ENCODE data around the gene TCP1. TPM values are rescaled to one million over a fixed set of nuclear protein-coding genes. Genes with fewer than 3 reads are reported as not detected.

Gene TCP1
- total and polyA plus RNA-seq, 10 donors: 74.3 to 136 (median 111) TPM

DNA sequence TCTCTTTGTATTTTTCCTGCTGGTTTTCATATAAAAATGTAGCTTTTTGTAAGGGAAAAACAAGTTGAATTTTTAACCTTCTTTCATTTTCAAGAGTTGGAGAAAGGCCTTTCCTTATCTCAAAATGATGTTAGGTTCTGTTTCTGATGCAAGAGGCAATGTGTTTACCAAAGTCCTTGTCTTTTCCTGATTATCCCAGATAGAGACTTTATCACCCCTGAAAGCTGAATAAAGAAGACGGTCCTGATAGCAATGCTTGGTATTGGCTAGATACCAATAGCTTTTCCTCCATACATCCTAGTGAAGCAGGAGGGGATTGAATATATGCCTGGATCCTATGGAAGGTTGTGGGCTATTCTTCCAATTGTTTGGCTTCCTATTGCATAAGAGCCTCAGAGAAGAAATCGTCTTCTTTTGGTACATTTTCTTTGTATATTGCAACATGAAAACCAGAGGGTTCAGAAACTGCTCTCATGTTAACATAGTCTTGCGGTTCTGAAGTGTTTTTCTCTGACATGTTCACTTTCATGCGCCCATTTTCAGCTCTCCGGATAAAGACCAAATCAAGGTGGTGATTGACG lies 16.1 kb upstream of the TCP1 start:
- Histone ChIP-seq H3K4me1 (peaks cover 0 to 8% (median 0%) of the 10 kb centered on the region in 6 donors), H3K27ac (no peak overlapping the region), H3K9me3 (no peaks in the 10 kb centered on the region), H3K36me3 (peaks cover 0 to 5% (median 0%) of the 10 kb centered on the region in 6 donors), H3K27me3 (replicated peaks in 1 of 7) (no peaks in the 10 kb centered on the region), H3K4me3 (no peak overlapping the region)
- DNase-seq: no peak
- TF ChIP-seq, protein P1, sequence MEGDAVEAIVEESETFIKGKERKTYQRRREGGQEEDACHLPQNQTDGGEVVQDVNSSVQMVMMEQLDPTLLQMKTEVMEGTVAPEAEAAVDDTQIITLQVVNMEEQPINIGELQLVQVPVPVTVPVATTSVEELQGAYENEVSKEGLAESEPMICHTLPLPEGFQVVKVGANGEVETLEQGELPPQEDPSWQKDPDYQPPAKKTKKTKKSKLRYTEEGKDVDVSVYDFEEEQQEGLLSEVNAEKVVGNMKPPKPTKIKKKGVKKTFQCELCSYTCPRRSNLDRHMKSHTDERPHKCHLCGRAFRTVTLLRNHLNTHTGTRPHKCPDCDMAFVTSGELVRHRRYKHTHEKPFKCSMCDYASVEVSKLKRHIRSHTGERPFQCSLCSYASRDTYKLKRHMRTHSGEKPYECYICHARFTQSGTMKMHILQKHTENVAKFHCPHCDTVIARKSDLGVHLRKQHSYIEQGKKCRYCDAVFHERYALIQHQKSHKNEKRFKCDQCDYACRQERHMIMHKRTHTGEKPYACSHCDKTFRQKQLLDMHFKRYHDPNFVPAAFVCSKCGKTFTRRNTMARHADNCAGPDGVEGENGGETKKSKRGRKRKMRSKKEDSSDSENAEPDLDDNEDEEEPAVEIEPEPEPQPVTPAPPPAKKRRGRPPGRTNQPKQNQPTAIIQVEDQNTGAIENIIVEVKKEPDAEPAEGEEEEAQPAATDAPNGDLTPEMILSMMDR (IDR thresholded peaks at IDR 0.05 in 8 of 11, conservative IDR thresholded peaks at IDR 0.05 in 3 of 11): no peak
- no peak for TF ChIP-seq POLR2A (IDR thresholded peaks at IDR 0.05)
- no peak for TF ChIP-seq POLR2AphosphoS5 (IDR thresholded peaks at IDR 0.05)
- intact Hi-C loops (cut with DNase I; ENCODE audit: low total_unique reads): no loop called here
- 72 to 94% (median 85%) methylated on average over 6 of the region's 6 CpGs for WGBS, 5 donors

GRCh38 chr6:159804504-159804903 lies 15.1 kb upstream of the TCP1 start:
- Histone ChIP-seq H3K4me3 (no peak overlapping the region), H3K27me3 (replicated peaks in 1 of 7) (no peaks in the 10 kb centered on the region), H3K4me1 (peaks cover 0 to 8% (median 0%) of the 10 kb centered on the region in 6 donors), H3K9me3 (no peaks in the 10 kb centered on the region), H3K27ac (no peak overlapping the region), H3K36me3 (peaks cover 0 to 15% (median 7%) of the 10 kb centered on the region in 6 donors)
- intact Hi-C loops (cut with DNase I; ENCODE audit: low total_unique reads): no loop called here
- WGBS, 5 donors: 89 to 94% (median 90%) methylated on average over 10 of the region's 10 CpGs
- DNase-seq: peak; percentile 44
- no peak for TF ChIP-seq POLR2AphosphoS5 (IDR thresholded peaks at IDR 0.05)
- TF ChIP-seq POLR2A (IDR thresholded peaks at IDR 0.05): no peak
- TF ChIP-seq, protein P1 (IDR thresholded peaks at IDR 0.05 in 8 of 11, conservative IDR thresholded peaks at IDR 0.05 in 3 of 11): no peak

- Histone ChIP-seq H3K36me3 (peaks cover 0 to 41% (median 31%) of the 10 kb centered on the region in 6 donors), H3K4me1 (peaks cover 0 to 19% (median 0%) of the 10 kb centered on the region in 6 donors), H3K9me3 (no peaks in the 10 kb centered on the region), H3K4me3 (no peak overlapping the region), H3K27me3 (replicated peaks in 1 of 7) (no peaks in the 10 kb centered on the region), H3K27ac (peak overlapping the region in 1 of 8 donors; percentile 33)
- TF ChIP-seq, protein P1 (IDR thresholded peaks at IDR 0.05 in 8 of 11, conservative IDR thresholded peaks at IDR 0.05 in 3 of 11): no peak
- TF ChIP-seq POLR2A (IDR thresholded peaks at IDR 0.05) (no peak), POLR2AphosphoS5 (IDR thresholded peaks at IDR 0.05) (no peak)
- DNase-seq: peak; percentile 21
- 74 to 96% (median 84%) methylated on average over 8 of the region's 8 CpGs for WGBS, 5 donors
- intact Hi-C loops (cut with DNase I; ENCODE audit: low total_unique reads): no loop called here
Measured at GRCh38 chr6:159801935-159802334, 12.5 kb upstream of the TCP1 start.

GRCh38 chr6:159800141-159800865 lies 10.9 kb upstream of the TCP1 start, which contains the start of gene PNLDC1:
PNLDC1 (plus strand) TSS chr6:159800276; CDS start chr6:159800308, 32 bp downstream.
- intact Hi-C loops (cut with DNase I; ENCODE audit: low total_unique reads): no loop called here
- H3K4me1 ChIP-seq: peaks cover 0 to 32% (median 0%) of the 10 kb centered on the region in 6 donors
- no peak within 1 kb of the TSS for H3K4me3 ChIP-seq
- WGBS, 5 donors: 89 to 94% (median 90%) methylated on average over 32 to 50 of the region's 50 CpGs
- peaks cover 0 to 53% (median 42%) of the 10 kb centered on the region in 6 donors for H3K36me3 ChIP-seq
- no peak within 1 kb of the TSS for H3K27ac ChIP-seq
- no peaks in the 10 kb centered on the region for H3K9me3 ChIP-seq
- no peaks in the 10 kb centered on the region for H3K27me3 ChIP-seq (replicated peaks in 1 of 7)
- DNase-seq: no peak
- no peak for TF ChIP-seq POLR2A (IDR thresholded peaks at IDR 0.05)
- TF ChIP-seq POLR2AphosphoS5 (IDR thresholded peaks at IDR 0.05): peak in 2 of 3 donors; percentile 35 to 62
- TF ChIP-seq, protein P1 (IDR thresholded peaks at IDR 0.05 in 8 of 11, conservative IDR thresholded peaks at IDR 0.05 in 3 of 11): no peak
